Measurements from ENCODE around the gene ST7. TPM values are rescaled to one million over a fixed set of nuclear protein-coding genes. Genes with fewer than 3 reads are reported as not detected.

ST7 gene
- total RNA-seq, 3 donors from 2014 or later (not counting 1 experiment from before 2014, with no cell fraction given): 9.8 to 15.7 (median 12.9) TPM

DNA sequence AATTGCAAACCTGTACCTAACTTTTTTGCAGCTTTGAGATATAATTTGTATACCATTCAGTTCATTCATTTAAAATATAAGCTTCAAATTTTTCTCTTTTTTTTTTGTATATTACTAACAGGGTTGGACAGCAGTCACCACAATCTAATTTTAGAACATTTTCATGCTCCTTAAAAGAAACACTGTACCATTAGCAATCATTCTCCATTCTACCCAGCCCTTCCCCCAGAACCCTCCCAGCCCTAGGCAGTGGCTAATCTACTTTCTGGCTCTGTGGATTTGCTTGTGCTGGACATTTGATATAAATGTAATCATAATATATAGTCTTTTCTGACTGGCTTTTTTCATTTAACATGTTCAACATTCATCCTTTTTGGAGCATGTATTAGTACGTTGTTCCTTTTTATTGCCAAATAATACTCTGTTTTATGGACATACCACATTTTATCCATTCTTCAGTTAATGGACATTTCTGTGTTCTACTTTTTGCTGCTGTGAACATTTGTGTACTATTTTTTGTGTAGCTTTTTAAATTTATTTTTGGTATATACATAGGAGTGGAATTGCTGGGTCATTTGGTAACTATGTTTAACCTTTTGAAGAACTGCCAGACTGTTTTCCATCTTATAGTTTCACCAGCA, 40.9 kb upstream of the ST7 start:
- H3K27me3 Mint-ChIP-seq (ENCODE audit: low read depth in 2 of 2): no peaks in the 10 kb centered on the region
- intact Hi-C loops (cut with micrococcal nuclease): no loop called here
- H3K4me1 Mint-ChIP-seq: no peaks in the 10 kb centered on the region
- no peak overlapping the region for H3K4me3 Mint-ChIP-seq
- Histone ChIP-seq H3K36me3 (ENCODE audit: control insufficient read depth, insufficient read depth, low read length) (peaks cover 63% of the 10 kb centered on the region), H3K4me3 (ENCODE audit: low read length) (no peak overlapping the region), H3K9me3 (ENCODE audit: control insufficient read depth, insufficient read depth, low read length) (no peaks in the 10 kb centered on the region), H3K27ac (ENCODE audit: low read length) (no peak overlapping the region), H3K4me1 (ENCODE audit: control insufficient read depth, insufficient read depth, low read length) (no peaks in the 10 kb centered on the region), H3K27me3 (ENCODE audit: control insufficient read depth, insufficient read depth, low read length) (no peaks in the 10 kb centered on the region)
- no peak for DNase-seq
- no peak for ATAC-seq
- TF ChIP-seq, protein P1, sequence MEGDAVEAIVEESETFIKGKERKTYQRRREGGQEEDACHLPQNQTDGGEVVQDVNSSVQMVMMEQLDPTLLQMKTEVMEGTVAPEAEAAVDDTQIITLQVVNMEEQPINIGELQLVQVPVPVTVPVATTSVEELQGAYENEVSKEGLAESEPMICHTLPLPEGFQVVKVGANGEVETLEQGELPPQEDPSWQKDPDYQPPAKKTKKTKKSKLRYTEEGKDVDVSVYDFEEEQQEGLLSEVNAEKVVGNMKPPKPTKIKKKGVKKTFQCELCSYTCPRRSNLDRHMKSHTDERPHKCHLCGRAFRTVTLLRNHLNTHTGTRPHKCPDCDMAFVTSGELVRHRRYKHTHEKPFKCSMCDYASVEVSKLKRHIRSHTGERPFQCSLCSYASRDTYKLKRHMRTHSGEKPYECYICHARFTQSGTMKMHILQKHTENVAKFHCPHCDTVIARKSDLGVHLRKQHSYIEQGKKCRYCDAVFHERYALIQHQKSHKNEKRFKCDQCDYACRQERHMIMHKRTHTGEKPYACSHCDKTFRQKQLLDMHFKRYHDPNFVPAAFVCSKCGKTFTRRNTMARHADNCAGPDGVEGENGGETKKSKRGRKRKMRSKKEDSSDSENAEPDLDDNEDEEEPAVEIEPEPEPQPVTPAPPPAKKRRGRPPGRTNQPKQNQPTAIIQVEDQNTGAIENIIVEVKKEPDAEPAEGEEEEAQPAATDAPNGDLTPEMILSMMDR (IDR thresholded peaks at IDR 0.05): no peak
- no peaks in the 10 kb centered on the region for H3K9me3 Mint-ChIP-seq
- WGBS (ENCODE audit: insufficient coverage): no CpG with 5 or more reads among the region's 1 CpG
- peaks cover 8% of the 10 kb centered on the region for H3K36me3 Mint-ChIP-seq
- peak overlapping the region in 1 of 2 donors; percentile 4 for H3K27ac Mint-ChIP-seq

DNA sequence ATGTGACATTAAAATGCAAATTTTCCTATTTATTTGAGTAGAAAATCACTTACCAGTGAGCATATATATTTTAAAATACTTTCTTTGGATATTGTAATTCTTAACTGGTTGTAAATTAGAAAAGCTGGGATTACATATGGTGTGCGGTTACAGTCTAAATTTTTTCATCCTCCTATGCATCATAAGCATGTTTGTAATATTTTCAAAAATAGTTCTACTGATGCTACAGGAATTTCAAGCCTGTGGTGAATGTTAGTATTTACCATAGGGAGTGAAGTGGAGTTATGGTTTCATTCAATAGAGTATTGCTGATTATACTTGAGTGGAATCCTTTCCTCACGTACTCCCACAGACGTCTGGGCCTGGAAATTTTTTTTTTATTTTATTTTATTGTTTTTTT, 34.6 kb upstream of the ST7 start:
- TF ChIP-seq, protein P1 (IDR thresholded peaks at IDR 0.05): no peak
- Histone ChIP-seq H3K36me3 (ENCODE audit: control insufficient read depth, insufficient read depth, low read length) (peaks cover 30% of the 10 kb centered on the region), H3K9me3 (ENCODE audit: control insufficient read depth, insufficient read depth, low read length) (no peaks in the 10 kb centered on the region), H3K4me1 (ENCODE audit: control insufficient read depth, insufficient read depth, low read length) (no peaks in the 10 kb centered on the region), H3K27me3 (ENCODE audit: control insufficient read depth, insufficient read depth, low read length) (no peaks in the 10 kb centered on the region), H3K4me3 (ENCODE audit: low read length) (no peak overlapping the region), H3K27ac (ENCODE audit: low read length) (no peak overlapping the region)
- H3K9me3 Mint-ChIP-seq: no peaks in the 10 kb centered on the region
- no CpG with 5 or more reads among the region's 3 CpGs for WGBS (ENCODE audit: insufficient coverage)
- no peak overlapping the region for H3K27ac Mint-ChIP-seq
- DNase-seq (no peak), ATAC-seq (no peak)
- intact Hi-C loops (cut with micrococcal nuclease): no loop called here
- peaks cover 8% of the 10 kb centered on the region for H3K36me3 Mint-ChIP-seq
- peaks cover 0 to 9% of the 10 kb centered on the region in 2 donors for H3K4me1 Mint-ChIP-seq
- H3K4me3 Mint-ChIP-seq: no peak overlapping the region
- no peaks in the 10 kb centered on the region for H3K27me3 Mint-ChIP-seq (ENCODE audit: low read depth in 2 of 2)

DNA sequence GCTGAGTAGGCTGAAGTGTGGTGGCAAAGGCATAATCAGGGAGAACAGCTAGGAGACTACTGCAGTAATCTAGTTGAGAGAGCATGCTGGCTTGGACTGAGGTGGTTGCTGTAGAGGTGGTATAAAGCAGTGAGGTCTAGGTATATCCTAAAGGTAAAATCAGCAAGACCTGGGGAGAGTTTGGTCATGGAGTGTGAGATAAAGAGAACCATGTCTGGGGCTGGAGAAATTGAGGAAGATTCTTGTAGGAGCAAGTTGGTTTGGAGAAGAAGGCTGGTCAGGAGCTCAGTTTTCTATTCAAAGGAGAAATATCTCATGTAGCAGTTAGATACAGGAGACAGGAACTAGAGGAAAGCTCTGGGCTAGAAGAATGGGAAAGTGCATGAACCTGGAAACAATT, 32.9 kb upstream of the ST7 start:
- intact Hi-C loops (cut with micrococcal nuclease): no loop called here
- no peak for ATAC-seq
- H3K27ac Mint-ChIP-seq: peak overlapping the region in 1 of 2 donors; percentile 2
- H3K9me3 Mint-ChIP-seq: no peaks in the 10 kb centered on the region
- Histone ChIP-seq H3K4me3 (ENCODE audit: low read length) (no peak overlapping the region), H3K27ac (ENCODE audit: low read length) (no peak overlapping the region), H3K36me3 (ENCODE audit: control insufficient read depth, insufficient read depth, low read length) (peaks cover 24% of the 10 kb centered on the region), H3K27me3 (ENCODE audit: control insufficient read depth, insufficient read depth, low read length) (no peaks in the 10 kb centered on the region), H3K9me3 (ENCODE audit: control insufficient read depth, insufficient read depth, low read length) (no peaks in the 10 kb centered on the region), H3K4me1 (ENCODE audit: control insufficient read depth, insufficient read depth, low read length) (no peaks in the 10 kb centered on the region)
- H3K4me3 Mint-ChIP-seq: no peak overlapping the region
- H3K27me3 Mint-ChIP-seq (ENCODE audit: low read depth in 2 of 2): no peaks in the 10 kb centered on the region
- no peak for DNase-seq
- peaks cover 8% of the 10 kb centered on the region for H3K36me3 Mint-ChIP-seq
- H3K4me1 Mint-ChIP-seq: peaks cover 0 to 9% of the 10 kb centered on the region in 2 donors
- TF ChIP-seq, protein P1 (IDR thresholded peaks at IDR 0.05): no peak

DNA sequence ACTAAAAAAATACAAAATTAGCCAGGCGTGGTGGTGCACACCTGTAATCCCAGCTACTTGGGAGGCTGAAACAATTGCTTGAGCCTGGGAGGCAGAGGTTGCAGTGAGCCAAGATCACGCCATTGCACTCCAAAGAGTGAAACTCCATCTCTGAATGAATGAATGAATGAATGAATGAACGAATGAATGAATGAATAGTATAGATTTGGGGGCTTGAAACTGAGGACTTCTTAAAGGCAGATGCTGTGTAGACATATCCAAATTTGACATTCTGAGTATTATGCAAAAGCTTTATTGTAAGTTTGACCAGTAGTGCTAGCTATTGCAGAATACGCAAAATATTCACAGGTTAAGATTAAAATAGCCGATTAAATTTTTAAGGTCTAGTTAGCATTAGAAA, 30.8 kb upstream of the ST7 start:
- no peak overlapping the region for H3K27ac Mint-ChIP-seq
- no peak overlapping the region for H3K27ac ChIP-seq (ENCODE audit: low read length)
- 77% methylated on average over 5 of the region's 5 CpGs for WGBS (ENCODE audit: insufficient coverage)
- no peak overlapping the region for H3K4me3 ChIP-seq (ENCODE audit: low read length)
- TF ChIP-seq, protein P1 (IDR thresholded peaks at IDR 0.05): no peak
- no peaks in the 10 kb centered on the region for H3K27me3 ChIP-seq (ENCODE audit: control insufficient read depth, insufficient read depth, low read length)
- intact Hi-C loops (cut with micrococcal nuclease): no loop called here
- ATAC-seq (no peak), DNase-seq (no peak)
- H3K9me3 ChIP-seq (ENCODE audit: control insufficient read depth, insufficient read depth, low read length): no peaks in the 10 kb centered on the region
- H3K36me3 ChIP-seq (ENCODE audit: control insufficient read depth, insufficient read depth, low read length): peaks cover 12% of the 10 kb centered on the region
- H3K4me1 Mint-ChIP-seq: peaks cover 0 to 9% of the 10 kb centered on the region in 2 donors
- no peaks in the 10 kb centered on the region for H3K9me3 Mint-ChIP-seq
- peaks cover 8% of the 10 kb centered on the region for H3K36me3 Mint-ChIP-seq
- no peaks in the 10 kb centered on the region for H3K4me1 ChIP-seq (ENCODE audit: control insufficient read depth, insufficient read depth, low read length)
- no peak overlapping the region for H3K4me3 Mint-ChIP-seq
- H3K27me3 Mint-ChIP-seq (ENCODE audit: low read depth in 2 of 2): no peaks in the 10 kb centered on the region

Measured in natural killer cell (primary cell).